Esophagus muscularis mucosa (tissue), 4 donors: ENCODE results near the gene TNFRSF25.

ENCODE experiments used
- EP300 ChIP-seq: sonication (generic); formaldehyde crosslinking; IDR thresholded peaks from one replicate; pipeline ENCODE4 v1.6.1; 2017; ENCODE audit warnings: antibody characterized with exemption
- POLR2A ChIP-seq: fragments of 450-650 bp; IDR thresholded peaks from one replicate; pipeline ENCODE4 v1.6.1; 2017; ENCODE audit warnings: antibody characterized with exemption, moderate library complexity, mild to moderate bottlenecking, low read depth
- POLR2AphosphoS5 ChIP-seq, 2 donors: sonication (generic); formaldehyde crosslinking; IDR thresholded peaks; one replicate each; pipeline ENCODE4 v1.6.1; 2017; ENCODE audit warnings: antibody characterized with exemption in 2 of 2
- TF ChIP-seq, protein P1 (sequence below), 3 experiments: fragments of 200-600 bp in 2 of 3; fragments of 450-650 bp in 1 of 3; sonication (generic) in 2 of 3; IDR thresholded peaks; one replicate each; pipeline ENCODE4 v1.5.1; 2017 to 2019; ENCODE audit warnings: antibody characterized with exemption in 3 of 3, mild to moderate bottlenecking in 2 of 3, moderate library complexity in 1 of 3

DNA sequence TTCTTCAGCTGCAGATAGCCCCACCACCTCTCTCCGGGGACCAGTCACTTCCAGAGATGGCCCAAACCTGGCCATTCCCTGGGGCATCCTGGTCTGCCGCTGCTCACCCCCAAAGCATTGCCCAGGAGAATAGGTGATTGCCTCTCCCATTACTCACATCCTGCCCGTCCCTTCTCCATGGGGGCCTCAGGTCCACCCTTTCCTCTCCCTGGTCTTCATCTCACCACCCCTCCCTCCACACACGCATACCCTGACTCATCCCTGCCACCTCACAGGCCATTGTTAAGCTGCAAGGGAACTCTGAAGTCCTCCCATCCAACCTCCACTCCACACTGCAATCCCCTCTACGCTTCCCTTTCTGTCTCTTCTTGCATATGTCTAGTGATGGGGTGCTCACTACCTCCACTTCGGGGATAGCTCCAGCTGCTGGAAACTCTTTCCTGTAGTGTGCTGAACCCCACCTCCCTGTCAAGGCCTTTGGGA is 25.5 kb upstream of the TNFRSF25 start, which contains the start of gene PLEKHG5:
- no peak for TF ChIP-seq POLR2A
- TF ChIP-seq, protein P1, sequence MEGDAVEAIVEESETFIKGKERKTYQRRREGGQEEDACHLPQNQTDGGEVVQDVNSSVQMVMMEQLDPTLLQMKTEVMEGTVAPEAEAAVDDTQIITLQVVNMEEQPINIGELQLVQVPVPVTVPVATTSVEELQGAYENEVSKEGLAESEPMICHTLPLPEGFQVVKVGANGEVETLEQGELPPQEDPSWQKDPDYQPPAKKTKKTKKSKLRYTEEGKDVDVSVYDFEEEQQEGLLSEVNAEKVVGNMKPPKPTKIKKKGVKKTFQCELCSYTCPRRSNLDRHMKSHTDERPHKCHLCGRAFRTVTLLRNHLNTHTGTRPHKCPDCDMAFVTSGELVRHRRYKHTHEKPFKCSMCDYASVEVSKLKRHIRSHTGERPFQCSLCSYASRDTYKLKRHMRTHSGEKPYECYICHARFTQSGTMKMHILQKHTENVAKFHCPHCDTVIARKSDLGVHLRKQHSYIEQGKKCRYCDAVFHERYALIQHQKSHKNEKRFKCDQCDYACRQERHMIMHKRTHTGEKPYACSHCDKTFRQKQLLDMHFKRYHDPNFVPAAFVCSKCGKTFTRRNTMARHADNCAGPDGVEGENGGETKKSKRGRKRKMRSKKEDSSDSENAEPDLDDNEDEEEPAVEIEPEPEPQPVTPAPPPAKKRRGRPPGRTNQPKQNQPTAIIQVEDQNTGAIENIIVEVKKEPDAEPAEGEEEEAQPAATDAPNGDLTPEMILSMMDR (IDR thresholded peaks at IDR 0.05), result no peak
- no peak for TF ChIP-seq POLR2AphosphoS5 (IDR thresholded peaks at IDR 0.05)
- no peak for TF ChIP-seq EP300
